GM12874 (cell line): Measurements from ENCODE around the gene MARCHF10.

Experiments used
- TF ChIP-seq, protein P1 (sequence below): IDR thresholded peaks from 2 replicates; pipeline ENCODE4 v1.5.1; 2011; ENCODE audit warnings: low read depth, mild to moderate bottlenecking, control low read depth, low read length, moderate library complexity; ENCODE audit not compliant: insufficient read depth

MARCHF10 gene, protein sequence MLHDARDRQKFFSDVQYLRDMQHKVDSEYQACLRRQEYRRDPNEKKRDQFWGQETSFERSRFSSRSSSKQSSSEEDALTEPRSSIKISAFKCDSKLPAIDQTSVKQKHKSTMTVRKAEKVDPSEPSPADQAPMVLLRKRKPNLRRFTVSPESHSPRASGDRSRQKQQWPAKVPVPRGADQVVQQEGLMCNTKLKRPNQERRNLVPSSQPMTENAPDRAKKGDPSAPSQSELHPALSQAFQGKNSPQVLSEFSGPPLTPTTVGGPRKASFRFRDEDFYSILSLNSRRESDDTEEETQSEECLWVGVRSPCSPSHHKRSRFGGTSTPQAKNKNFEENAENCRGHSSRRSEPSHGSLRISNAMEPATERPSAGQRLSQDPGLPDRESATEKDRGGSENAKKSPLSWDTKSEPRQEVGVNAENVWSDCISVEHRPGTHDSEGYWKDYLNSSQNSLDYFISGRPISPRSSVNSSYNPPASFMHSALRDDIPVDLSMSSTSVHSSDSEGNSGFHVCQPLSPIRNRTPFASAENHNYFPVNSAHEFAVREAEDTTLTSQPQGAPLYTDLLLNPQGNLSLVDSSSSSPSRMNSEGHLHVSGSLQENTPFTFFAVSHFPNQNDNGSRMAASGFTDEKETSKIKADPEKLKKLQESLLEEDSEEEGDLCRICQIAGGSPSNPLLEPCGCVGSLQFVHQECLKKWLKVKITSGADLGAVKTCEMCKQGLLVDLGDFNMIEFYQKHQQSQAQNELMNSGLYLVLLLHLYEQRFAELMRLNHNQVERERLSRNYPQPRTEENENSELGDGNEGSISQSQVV

DNA sequence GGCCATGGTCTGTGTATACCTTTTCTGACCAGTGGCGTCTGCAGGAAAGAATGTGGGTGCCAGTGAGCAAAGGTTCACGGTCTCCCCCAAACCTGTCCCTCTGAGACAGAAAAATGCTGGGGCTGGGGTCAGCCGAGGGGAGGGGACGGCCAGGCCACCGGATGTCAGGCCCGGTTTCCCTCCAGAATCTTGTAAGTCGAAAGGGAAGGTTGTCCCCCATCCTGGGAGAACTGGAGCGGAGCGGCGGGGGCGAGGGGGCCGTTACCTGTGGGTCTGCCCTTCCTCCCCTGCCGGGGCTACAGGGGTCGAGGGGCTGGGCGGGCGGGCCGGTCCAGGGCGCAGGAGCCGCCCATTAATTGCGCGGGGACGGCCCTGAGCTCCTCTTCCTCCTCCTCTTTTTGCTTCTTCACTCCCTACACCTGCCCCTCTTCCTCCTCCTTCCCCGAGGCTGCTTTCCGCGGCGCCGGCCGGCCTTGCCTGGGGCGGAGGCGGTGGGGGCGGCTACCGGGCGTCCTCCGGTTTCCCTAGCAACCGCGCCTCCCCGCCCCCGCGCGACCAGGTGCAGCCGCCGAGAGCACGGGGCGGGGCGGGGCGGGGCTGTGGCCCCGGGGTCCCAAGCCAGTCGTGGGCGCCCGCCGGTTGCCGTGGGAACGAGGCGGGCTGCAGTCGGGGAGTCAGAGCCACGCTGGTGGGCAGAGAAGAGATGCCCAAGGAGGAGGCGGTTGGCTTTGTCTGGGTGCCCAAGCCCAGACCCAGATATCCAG lies at the start of gene MARCHF10:
Gene MARCHF10 (minus strand): TSS at position 503 of the 764 bp plus-strand sequence. CDS start 6,579 bp downstream, outside the sequence.
- TF ChIP-seq, protein P1, sequence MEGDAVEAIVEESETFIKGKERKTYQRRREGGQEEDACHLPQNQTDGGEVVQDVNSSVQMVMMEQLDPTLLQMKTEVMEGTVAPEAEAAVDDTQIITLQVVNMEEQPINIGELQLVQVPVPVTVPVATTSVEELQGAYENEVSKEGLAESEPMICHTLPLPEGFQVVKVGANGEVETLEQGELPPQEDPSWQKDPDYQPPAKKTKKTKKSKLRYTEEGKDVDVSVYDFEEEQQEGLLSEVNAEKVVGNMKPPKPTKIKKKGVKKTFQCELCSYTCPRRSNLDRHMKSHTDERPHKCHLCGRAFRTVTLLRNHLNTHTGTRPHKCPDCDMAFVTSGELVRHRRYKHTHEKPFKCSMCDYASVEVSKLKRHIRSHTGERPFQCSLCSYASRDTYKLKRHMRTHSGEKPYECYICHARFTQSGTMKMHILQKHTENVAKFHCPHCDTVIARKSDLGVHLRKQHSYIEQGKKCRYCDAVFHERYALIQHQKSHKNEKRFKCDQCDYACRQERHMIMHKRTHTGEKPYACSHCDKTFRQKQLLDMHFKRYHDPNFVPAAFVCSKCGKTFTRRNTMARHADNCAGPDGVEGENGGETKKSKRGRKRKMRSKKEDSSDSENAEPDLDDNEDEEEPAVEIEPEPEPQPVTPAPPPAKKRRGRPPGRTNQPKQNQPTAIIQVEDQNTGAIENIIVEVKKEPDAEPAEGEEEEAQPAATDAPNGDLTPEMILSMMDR: no peak

DNA sequence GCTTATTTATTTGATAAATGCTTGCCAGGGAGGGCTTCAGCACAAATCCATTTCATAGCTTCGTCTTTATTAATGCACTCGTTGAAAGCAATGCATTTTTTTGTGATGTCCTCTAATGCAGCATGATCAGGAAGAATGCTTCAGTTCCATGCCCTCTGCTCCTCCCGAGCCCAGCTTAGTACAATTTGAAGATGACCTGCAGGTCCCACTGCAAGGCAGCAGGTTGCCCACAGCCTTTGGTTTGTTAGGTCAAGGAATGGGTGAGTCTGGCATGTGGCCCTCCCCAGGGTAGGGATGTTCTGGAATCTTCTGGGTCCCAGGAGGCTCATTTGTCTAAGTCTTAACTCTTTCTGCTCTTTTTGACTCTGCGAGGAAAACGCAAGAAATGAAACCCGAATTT lies 49.4 kb upstream of the MARCHF10 start:
- TF ChIP-seq, protein P1: no peak

DNA sequence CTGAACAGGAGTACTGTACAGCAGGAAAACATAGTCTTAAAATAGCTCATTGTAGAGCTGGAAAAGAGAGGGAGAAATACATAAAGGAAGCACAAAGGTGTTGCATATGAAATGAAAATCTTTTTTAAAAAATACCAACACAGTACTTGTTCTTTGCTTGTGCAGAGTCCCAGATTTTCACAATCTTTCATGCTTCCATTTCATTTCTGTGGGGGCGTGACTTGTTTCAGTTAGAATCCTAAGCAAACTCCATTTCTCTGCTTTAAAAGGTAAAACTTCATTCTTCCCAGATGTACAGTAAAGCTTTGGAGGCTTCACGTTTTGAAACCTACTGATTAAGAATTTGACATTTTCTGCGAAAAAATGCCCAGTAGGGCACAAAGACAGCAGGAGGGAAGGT lies 48.5 kb upstream of the MARCHF10 start:
- TF ChIP-seq, protein P1: no peak

DNA sequence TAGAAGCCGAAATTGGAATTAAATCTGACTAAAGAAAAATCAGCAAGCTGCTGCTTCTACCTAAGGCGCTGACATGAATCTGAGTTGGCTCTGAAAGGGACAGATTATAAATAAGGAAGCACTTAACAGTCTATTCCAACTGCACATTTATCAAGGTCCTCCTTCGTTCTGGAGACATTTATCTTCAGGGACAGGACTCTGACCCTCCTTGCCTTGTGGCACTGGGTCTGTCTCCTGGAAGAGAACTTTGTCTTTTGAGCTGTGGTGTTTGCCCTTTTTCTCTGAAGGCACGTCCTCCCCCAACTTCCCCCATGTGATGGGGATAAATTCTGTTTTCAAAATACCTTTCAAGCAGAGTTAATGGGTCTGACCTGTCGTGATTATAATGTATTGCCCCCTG lies 47.0 kb upstream of the MARCHF10 start:
- TF ChIP-seq, protein P1: no peak

DNA sequence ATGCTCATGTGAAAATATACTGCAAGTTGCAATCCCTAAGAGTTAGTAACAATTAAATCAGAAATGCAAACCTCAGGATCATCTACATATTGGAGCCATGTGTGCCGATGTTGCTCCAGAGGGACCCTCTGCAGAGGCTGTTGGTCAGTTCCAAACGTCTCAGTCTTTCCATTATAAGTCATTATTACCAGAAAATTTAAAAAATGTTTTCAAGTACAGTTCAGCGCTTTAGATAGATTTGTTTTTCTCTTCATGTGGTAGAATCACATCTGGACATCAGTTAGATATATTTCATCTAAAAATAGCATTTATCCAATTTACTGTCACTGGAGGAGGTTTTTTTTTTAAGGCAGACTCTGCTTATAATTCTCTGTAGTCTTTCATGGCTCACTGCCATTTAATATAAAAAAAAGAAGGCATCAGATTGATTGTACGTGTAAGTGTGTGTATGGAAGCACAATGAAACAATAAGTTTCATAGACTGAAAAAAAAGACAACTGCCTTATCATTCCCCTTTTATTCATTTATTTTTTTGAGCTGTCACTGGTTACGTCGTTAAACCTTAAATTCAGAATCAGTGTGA lies 46.1 kb upstream of the MARCHF10 start:
- TF ChIP-seq, protein P1: no peak

DNA sequence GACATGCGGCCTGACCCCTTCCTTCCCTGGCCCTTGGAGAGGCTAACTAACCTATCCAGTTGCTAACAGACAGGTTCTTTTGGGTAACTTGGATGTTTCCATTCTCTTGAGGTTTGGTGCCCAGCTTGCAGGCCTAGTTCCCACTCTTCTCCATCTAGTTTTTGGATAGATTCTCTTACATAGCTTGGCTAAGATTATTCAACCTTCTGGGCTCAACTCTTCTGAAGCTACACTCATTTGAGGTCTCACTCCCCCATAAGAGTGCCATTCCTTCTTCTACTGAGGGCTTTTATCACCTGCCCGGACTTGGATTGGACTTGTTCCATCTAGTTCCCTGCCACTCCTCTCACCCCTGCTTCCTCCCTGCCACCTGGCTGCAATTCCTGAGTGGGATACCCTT lies 44.1 kb upstream of the MARCHF10 start:
- TF ChIP-seq, protein P1: no peak
